Neuronal stem cell (in vitro differentiated cells): Measurements from ENCODE around the gene CCDC51.
"Not testable (repeated sequence)": the region's sequence is repeated elsewhere in the genome, so short reads cannot be mapped to it uniquely, and the experiment has no call there.

Source experiments
- DNase-seq: peaks from one replicate; pipeline ENCODE4 v3.0.0-alpha.2; 2013; ENCODE audit warnings: low spot score
- H2AFZ ChIP-seq: one replicate; pipeline ENCODE4 v1.6.1; 2013; ENCODE audit warnings: mild to moderate bottlenecking, low read length, inconsistent platforms
- H2AK5ac ChIP-seq: 2 replicates; pipeline ENCODE4 v1.6.1; 2013; ENCODE audit warnings: low read depth, mild to moderate bottlenecking, inconsistent platforms, low read length, moderate library complexity, mixed read lengths
- H2BK120ac ChIP-seq: 2 replicates; pipeline ENCODE4 v1.6.1; 2013; ENCODE audit warnings: low read depth, mild to moderate bottlenecking, inconsistent platforms, low read length, moderate library complexity, mixed read lengths
- H2BK12ac ChIP-seq: one replicate; pipeline ENCODE4 v1.6.1; 2013; ENCODE audit warnings: low read length, inconsistent platforms
- H2BK15ac ChIP-seq: 2 replicates; pipeline ENCODE4 v1.6.1; 2013; ENCODE audit warnings: mild to moderate bottlenecking, low read length, inconsistent platforms, mixed read lengths
- H2BK5ac ChIP-seq: one replicate; pipeline ENCODE4 v1.6.1; 2013; ENCODE audit warnings: inconsistent platforms, mild to moderate bottlenecking, low read length, moderate library complexity
- H3K14ac ChIP-seq: one replicate; pipeline ENCODE4 v1.6.1; 2013; ENCODE audit warnings: low read length, inconsistent platforms
- H3K18ac ChIP-seq: 2 replicates; pipeline ENCODE4 v1.6.1; 2013; ENCODE audit warnings: low read length, inconsistent platforms
- H3K23ac ChIP-seq: 2 replicates; pipeline ENCODE4 v1.6.1; 2013; ENCODE audit warnings: low read depth, mild to moderate bottlenecking, mixed read lengths, low read length, inconsistent platforms; ENCODE audit not compliant: poor library complexity
- H3K27ac ChIP-seq: replicated peaks from 3 replicates; pipeline ENCODE4 v1.5.1; 2013; ENCODE audit warnings: low read length, inconsistent platforms
- H3K27me3 ChIP-seq, 3 experiments: 2 replicates each; pipeline ENCODE4 v1.6.1; 2013; ENCODE audit warnings: low read length in 3 of 3, mild to moderate bottlenecking in 2 of 3, inconsistent platforms in 1 of 3, low read depth in 1 of 3, mixed read lengths in 1 of 3, moderate library complexity in 1 of 3; ENCODE audit not compliant: control insufficient read depth in 3 of 3, insufficient read depth in 3 of 3
- H3K36me3 ChIP-seq, 2 donors: replicated peaks in 1 of 2; 2 replicates each; pipeline ENCODE4 v1.6.1; 2013; ENCODE audit warnings: low read length in 2 of 2; ENCODE audit not compliant: control insufficient read depth in 2 of 2, insufficient read depth in 2 of 2
- H3K4ac ChIP-seq: 2 replicates; pipeline ENCODE4 v1.6.1; 2013; ENCODE audit warnings: inconsistent platforms, mild to moderate bottlenecking, low read length, moderate library complexity
- H3K4me1 ChIP-seq, 2 donors: 1 replicate in 1 of 2; 2 replicates in 1 of 2; pipeline ENCODE4 v1.6.1; 2013; ENCODE audit warnings: low read length in 2 of 2, low read depth in 1 of 2; ENCODE audit not compliant: control insufficient read depth in 2 of 2, insufficient read depth in 1 of 2
- H3K4me2 ChIP-seq: one replicate; pipeline ENCODE4 v1.6.1; 2013; ENCODE audit warnings: mild to moderate bottlenecking, low read length, inconsistent platforms; ENCODE audit not compliant: insufficient read depth, poor library complexity, severe bottlenecking
- H3K4me3 ChIP-seq, 2 donors: 2 replicates each; pipeline ENCODE4 v1.5.1; 2013; ENCODE audit warnings: low read length in 2 of 2, mild to moderate bottlenecking in 2 of 2, inconsistent platforms in 1 of 2, moderate library complexity in 1 of 2
- H3K79me1 ChIP-seq: one replicate; pipeline ENCODE4 v1.6.1; 2013; ENCODE audit warnings: low read depth, mild to moderate bottlenecking, inconsistent platforms, low read length, moderate library complexity
- H3K9ac ChIP-seq: one replicate; pipeline ENCODE4 v1.6.1; 2013; ENCODE audit warnings: mild to moderate bottlenecking, low read depth, low read length, inconsistent platforms; ENCODE audit not compliant: poor library complexity
- H3K9me3 ChIP-seq, 2 donors: replicated peaks in 1 of 2; 2 replicates each; pipeline versions ENCODE3 to v1.6.1; 2013; ENCODE audit warnings: low read length in 2 of 2, mild to moderate bottlenecking in 2 of 2, inconsistent platforms in 1 of 2, low read depth in 1 of 2, mixed read lengths in 1 of 2, moderate library complexity in 1 of 2; ENCODE audit not compliant: control insufficient read depth in 2 of 2, insufficient read depth in 1 of 2
- H4K8ac ChIP-seq: one replicate; pipeline ENCODE4 v1.6.1; 2013; ENCODE audit warnings: low read depth, mild to moderate bottlenecking, inconsistent platforms, low read length, moderate library complexity
- H4K91ac ChIP-seq: one replicate; pipeline ENCODE4 v1.6.1; 2013; ENCODE audit warnings: low read length, low read depth, mild to moderate bottlenecking, inconsistent platforms; ENCODE audit not compliant: poor library complexity
- WGBS, 2 donors: extraction: QIAGEN DNeasy Blood & Tissue Kit; methylation state at CpG; one replicate each; pipeline ENCODE4 v1.1.7; 2013; ENCODE audit warnings: missing lambda C conversion rate in 2 of 2, mixed read lengths in 1 of 2; ENCODE audit not compliant: insufficient read length in 2 of 2, insufficient replicate concordance in 1 of 2; ENCODE audit errors: extremely low coverage in 2 of 2; 5-methylcytosine and 5-hydroxymethylcytosine counted together

Gene CCDC51

GRCh38 chr3:48461767-48462166 is 21.8 kb upstream of the CCDC51 start:
- DNase-seq, H4K8ac ChIP-seq, H4K91ac ChIP-seq, H3K18ac ChIP-seq, H3K79me1 ChIP-seq, H2BK5ac ChIP-seq, H3K4me3 ChIP-seq, H3K4ac ChIP-seq, H3K23ac ChIP-seq, H3K27ac ChIP-seq, H3K4me2 ChIP-seq, H2BK15ac ChIP-seq, H2BK120ac ChIP-seq, H2BK12ac ChIP-seq, H3K9me3 ChIP-seq, H3K27me3 ChIP-seq, H3K9ac ChIP-seq, H3K14ac ChIP-seq, H2AFZ ChIP-seq, H2AK5ac ChIP-seq: not testable (repeated sequence)
- peaks cover 16% of the 10 kb centered on the region in 2 donors for H3K4me1 ChIP-seq
- no CpG with 5 or more reads among the region's 7 CpGs for WGBS, 2 donors
- H3K36me3 ChIP-seq: peaks cover 41 to 60% of the 10 kb centered on the region in 2 donors

- Histone ChIP-seq H3K23ac (no peak overlapping the region), H3K27ac (no peak overlapping the region), H3K18ac (no peak overlapping the region), H3K4me2 (no peak overlapping the region), H3K9me3 (no peaks in the 10 kb centered on the region), H2AFZ (no peak overlapping the region), H3K9ac (no peak overlapping the region), H2AK5ac (no peak overlapping the region), H3K4ac (no peak overlapping the region), H2BK120ac (no peak overlapping the region), H3K4me3 (no peak overlapping the region), H3K36me3 (peaks cover 43 to 70% of the 10 kb centered on the region in 2 donors), H2BK12ac (no peak overlapping the region), H4K91ac (no peak overlapping the region), H3K27me3 (no peaks in the 10 kb centered on the region), H4K8ac (no peak overlapping the region), H3K79me1 (no peaks in the 10 kb centered on the region), H2BK15ac (no peak overlapping the region), H3K14ac (no peak overlapping the region), H3K4me1 (peaks cover 5% of the 10 kb centered on the region in 2 donors), H2BK5ac (no peak overlapping the region)
- WGBS, 2 donors: no CpG with 5 or more reads among the region's 3 CpGs
- no peak for DNase-seq
Measured at GRCh38 chr3:48460517-48460902, 20.6 kb upstream of the CCDC51 start.

GRCh38 chr3:48459773-48460516 is 20.0 kb upstream of the CCDC51 start:
- no peaks in the 10 kb centered on the region for H3K9me3 ChIP-seq
- no peak overlapping the region for H3K23ac ChIP-seq
- no peak overlapping the region for H3K27ac ChIP-seq
- peaks cover 43 to 75% of the 10 kb centered on the region in 2 donors for H3K36me3 ChIP-seq
- no peak overlapping the region for H2AFZ ChIP-seq
- H2BK12ac ChIP-seq: no peak overlapping the region
- no peak overlapping the region for H2BK120ac ChIP-seq
- no peak overlapping the region for H3K14ac ChIP-seq
- H3K18ac ChIP-seq: no peak overlapping the region
- no peak overlapping the region for H4K8ac ChIP-seq
- H3K27me3 ChIP-seq: no peaks in the 10 kb centered on the region
- H4K91ac ChIP-seq: no peak overlapping the region
- H2BK5ac ChIP-seq: no peak overlapping the region
- H3K4ac ChIP-seq: no peak overlapping the region
- H3K9ac ChIP-seq: no peak overlapping the region
- no CpG with 5 or more reads among the region's 7 CpGs for WGBS, 2 donors
- H3K79me1 ChIP-seq: no peaks in the 10 kb centered on the region
- no peak overlapping the region for H3K4me2 ChIP-seq
- H3K4me3 ChIP-seq: no peak overlapping the region
- H2AK5ac ChIP-seq: no peak overlapping the region
- DNase-seq: no peak
- peaks cover 1 to 2% of the 10 kb centered on the region in 2 donors for H3K4me1 ChIP-seq
- no peak overlapping the region for H2BK15ac ChIP-seq

- H2BK5ac ChIP-seq: no peak overlapping the region
- H3K79me1 ChIP-seq: no peaks in the 10 kb centered on the region
- H3K4me1 ChIP-seq: no peaks in the 10 kb centered on the region
- no peak overlapping the region for H3K23ac ChIP-seq
- H3K9me3 ChIP-seq: no peaks in the 10 kb centered on the region
- H2AFZ ChIP-seq: no peak overlapping the region
- H2AK5ac ChIP-seq: no peak overlapping the region
- H3K14ac ChIP-seq: no peak overlapping the region
- no peak overlapping the region for H3K27ac ChIP-seq
- H4K91ac ChIP-seq: no peak overlapping the region
- no peak overlapping the region for H2BK15ac ChIP-seq
- H3K4me2 ChIP-seq: no peak overlapping the region
- H3K18ac ChIP-seq: no peak overlapping the region
- no peak overlapping the region for H3K4me3 ChIP-seq
- no peaks in the 10 kb centered on the region for H3K27me3 ChIP-seq
- no CpG with 5 or more reads among the region's 3 CpGs for WGBS, 2 donors
- H4K8ac ChIP-seq: no peak overlapping the region
- H3K4ac ChIP-seq: no peak overlapping the region
- no peak overlapping the region for H3K9ac ChIP-seq
- no peak for DNase-seq
- no peak overlapping the region for H2BK12ac ChIP-seq
- H2BK120ac ChIP-seq: no peak overlapping the region
- H3K36me3 ChIP-seq: peaks cover 39 to 80% of the 10 kb centered on the region in 2 donors
Measured at GRCh38 chr3:48459331-48459730, 19.4 kb upstream of the CCDC51 start.
